IMR-90 (cell line): ENCODE measurements around the gene KLHL11. TPM values are rescaled to one million over a fixed set of nuclear protein-coding genes. Genes with fewer than 3 reads are reported as not detected.

Experiments
- ATAC-seq: fragments of 200-7000 bp; cut with Tn5 transposase; 2 replicates; pipeline ENCODE4 v1.9.1; 2020; ENCODE audit warnings: low read depth, mild to moderate bottlenecking, moderate library complexity
- BruUV-seq: library from RNA; stranded (reverse); fragments of 400-500 nt; replicated peaks from 2 replicates; lab custom pipeline; 2021; lab: Mats Ljungman, UMichigan
- CTCF ChIA-PET: fragments of 300-600 bp; formaldehyde crosslinking; extraction: SDS; loops from one replicate; lab custom pipeline; 2021; ENCODE audit warnings: antibody characterized with exemption; lab: Yijun Ruan, JAX
- POLR2A ChIA-PET: fragments of 300-600 bp; sonication (Branson Sonifier 250); formaldehyde crosslinking; loops from one replicate; lab custom pipeline; 2022; ENCODE audit warnings: antibody characterized with exemption; ENCODE audit not compliant: unreplicated experiment; lab: Charles Lee
- DNase-seq: peaks from one replicate; pipeline ENCODE4 v3.0.0; 2013
- H2AFZ ChIP-seq: replicated peaks from 2 replicates; pipeline ENCODE3; 2013; ENCODE audit warnings: low read length, mild to moderate bottlenecking; ENCODE audit not compliant: poor library complexity
- H2AK5ac ChIP-seq: 2 replicates; pipeline ENCODE4 v1.6.1; 2013; ENCODE audit warnings: low read depth, low read length, inconsistent platforms
- H2AK9ac ChIP-seq: replicated peaks from 2 replicates; pipeline ENCODE3; 2013; ENCODE audit warnings: mild to moderate bottlenecking, low read depth, low read length, moderate library complexity; ENCODE audit not compliant: poor library complexity
- H2BK120ac ChIP-seq: 2 replicates; pipeline ENCODE4 v1.6.1; 2013; ENCODE audit warnings: low read depth, low read length, inconsistent platforms
- H2BK15ac ChIP-seq: 3 replicates; pipeline ENCODE4 v1.6.1; 2013; ENCODE audit warnings: low read depth, low read length, inconsistent platforms
- H2BK20ac ChIP-seq: 2 replicates; pipeline ENCODE4 v1.6.1; 2013; ENCODE audit warnings: low read depth, mild to moderate bottlenecking, inconsistent platforms, low read length, moderate library complexity
- H2BK5ac ChIP-seq: 2 replicates; pipeline ENCODE4 v1.6.1; 2013; ENCODE audit warnings: mild to moderate bottlenecking, low read depth, low read length, inconsistent platforms; ENCODE audit not compliant: poor library complexity, severe bottlenecking
- H3K14ac ChIP-seq: replicated peaks from 2 replicates; pipeline ENCODE4 v1.6.1; 2013; ENCODE audit warnings: low read depth, low read length, inconsistent platforms
- H3K18ac ChIP-seq: 2 replicates; pipeline ENCODE4 v1.6.1; 2013; ENCODE audit warnings: low read depth, low read length, control low read depth
- H3K23ac ChIP-seq: 2 replicates; pipeline ENCODE4 v1.6.1; 2013; ENCODE audit warnings: low read depth, low read length, inconsistent platforms
- H3K27ac ChIP-seq: 2 replicates; pipeline ENCODE4 v1.5.1; 2013; ENCODE audit warnings: mild to moderate bottlenecking, control low read depth, low read length; ENCODE audit not compliant: insufficient read depth
- H3K27me3 ChIP-seq: 2 replicates; pipeline ENCODE4 v1.6.1; 2013; ENCODE audit warnings: low read length; ENCODE audit not compliant: control insufficient read depth, insufficient read depth
- H3K36me3 ChIP-seq: 2 replicates; pipeline ENCODE4 v1.6.1; 2013; ENCODE audit warnings: low read length, mixed read lengths; ENCODE audit not compliant: control insufficient read depth, insufficient read depth
- H3K4ac ChIP-seq: 2 replicates; pipeline ENCODE4 v1.6.1; 2013; ENCODE audit warnings: low read depth, low read length, inconsistent platforms
- H3K4me1 ChIP-seq: 2 replicates; pipeline ENCODE4 v1.6.1; 2013; ENCODE audit warnings: low read length, mixed read lengths; ENCODE audit not compliant: control insufficient read depth, insufficient read depth
- H3K4me2 ChIP-seq: 2 replicates; pipeline ENCODE4 v1.6.1; 2013; ENCODE audit warnings: low read depth, mild to moderate bottlenecking, control low read depth, low read length, moderate library complexity
- H3K4me3 ChIP-seq: 2 replicates; pipeline ENCODE4 v1.5.1; 2013; ENCODE audit warnings: low read depth, mild to moderate bottlenecking, control low read depth, low read length, moderate library complexity; ENCODE audit not compliant: insufficient read depth
- H3K56ac ChIP-seq: 2 replicates; pipeline ENCODE4 v1.6.1; 2013; ENCODE audit warnings: low read length, inconsistent platforms; ENCODE audit not compliant: insufficient read depth; ENCODE audit errors: extremely low read depth
- H3K79me1 ChIP-seq, 2 experiments: 2 replicates each; pipeline ENCODE4 v1.6.1; 2013; ENCODE audit warnings: low read length in 2 of 2, inconsistent platforms in 1 of 2, low read depth in 1 of 2
- H3K9ac ChIP-seq: 2 replicates; pipeline ENCODE4 v1.6.1; 2013; ENCODE audit warnings: low read depth, low read length, control low read depth
- H3K9me1 ChIP-seq: 2 replicates; pipeline ENCODE4 v1.6.1; 2013; ENCODE audit warnings: low read length, inconsistent platforms; ENCODE audit not compliant: insufficient read depth
- H3K9me3 ChIP-seq: 2 replicates; pipeline ENCODE4 v1.6.1; 2013; ENCODE audit warnings: low read length; ENCODE audit not compliant: control insufficient read depth, insufficient read depth
- H4K20me1 ChIP-seq: 2 replicates; pipeline ENCODE4 v1.6.1; 2013; ENCODE audit warnings: low read length, inconsistent platforms; ENCODE audit not compliant: insufficient read depth
- H4K5ac ChIP-seq: 2 replicates; pipeline ENCODE4 v1.6.1; 2013; ENCODE audit warnings: mild to moderate bottlenecking, low read depth, low read length, control low read depth
- H4K8ac ChIP-seq, 2 experiments: 2 replicates each; pipeline ENCODE4 v1.6.1; 2013; ENCODE audit warnings: low read depth in 2 of 2, low read length in 2 of 2, control low read depth in 1 of 2, inconsistent platforms in 1 of 2
- H4K91ac ChIP-seq: 2 replicates; pipeline ENCODE4 v1.6.1; 2013; ENCODE audit warnings: low read depth, low read length, inconsistent platforms; ENCODE audit not compliant: insufficient read depth
- BHLHE40 ChIP-seq: fragments of 150-350 bp; IDR thresholded peaks from 2 replicates; pipeline ENCODE4 v1.6.1; 2016; ENCODE audit warnings: mild to moderate bottlenecking, low read depth, low read length
- CEBPB ChIP-seq: IDR thresholded peaks from 2 replicates; pipeline ENCODE4 v1.6.1; 2012; ENCODE audit warnings: low read depth, low read length, improper control_type of control experiment
- CHD1 ChIP-seq: IDR thresholded peaks from 2 replicates; pipeline ENCODE4 v1.6.1; 2012; ENCODE audit warnings: low read depth, low read length, improper control_type of control experiment
- FOS ChIP-seq: fragments of 150-350 bp; IDR thresholded peaks from 2 replicates; pipeline ENCODE4 v1.6.1; 2016; ENCODE audit warnings: low read depth, low read length
- MAFK ChIP-seq: IDR thresholded peaks from 2 replicates; pipeline ENCODE4 v1.6.1; 2012; ENCODE audit warnings: low read depth, low read length, improper control_type of control experiment
- MXI1 ChIP-seq: IDR thresholded peaks from 2 replicates; pipeline ENCODE4 v1.6.1; 2012; ENCODE audit warnings: low read depth, mild to moderate bottlenecking, low read length, moderate library complexity, borderline replicate concordance
- NFE2L2 ChIP-seq: fragments of 150-350 bp; IDR thresholded peaks from 2 replicates; pipeline ENCODE4 v1.6.1; 2016; ENCODE audit warnings: low read depth, mild to moderate bottlenecking, low read length
- POLR2A ChIP-seq: IDR thresholded peaks from 2 replicates; pipeline ENCODE4 v1.6.1; 2012; ENCODE audit warnings: mild to moderate bottlenecking, low read depth, low read length
- RAD21 ChIP-seq: IDR thresholded peaks from 2 replicates; pipeline ENCODE4 v1.6.1; 2012; ENCODE audit warnings: low read length, improper control_type of control experiment
- RCOR1 ChIP-seq: IDR thresholded peaks from 2 replicates; pipeline ENCODE4 v1.6.1; 2012; ENCODE audit warnings: mild to moderate bottlenecking, low read length, improper control_type of control experiment; ENCODE audit not compliant: insufficient replicate concordance
- RFX5 ChIP-seq: IDR thresholded peaks from 2 replicates; pipeline ENCODE4 v1.8.0; 2012; ENCODE audit warnings: low read depth, mild to moderate bottlenecking, low read length, moderate library complexity
- WGBS, 2 experiments: methylation state at CpG; one replicate each; pipeline versions ENCODE4 v1.1.5 to v1.1.7; 2013; ENCODE audit warnings: missing lambda C conversion rate in 2 of 2; ENCODE audit not compliant: insufficient read length in 1 of 2; ENCODE audit errors: extremely low coverage in 2 of 2; 5-methylcytosine and 5-hydroxymethylcytosine counted together
- dilution Hi-C: fragments of 300-500 bp; cut with HindIII; formaldehyde crosslinking; loops from one replicate; pipeline ENCODE4 v1.14.3; 2018; ENCODE audit warnings: low sequenced_read_pairs; ENCODE audit not compliant: unreplicated experiment
- in situ Hi-C: fragments of 300-500 bp; cut with MboI; formaldehyde crosslinking; loops from 3 replicates; pipeline ENCODE4 v1.14.3; 2019; ENCODE audit warnings: low sequenced_read_pairs, inconsistent platforms, mixed read lengths
- intact Hi-C: fragments of 100-400 bp; cut with micrococcal nuclease; formaldehyde crosslinking; loops from 2 replicates; pipeline ENCODE4 v1.10.0; 2022
- polyA plus RNA-seq, 3 experiments: library from polyadenylated mRNA; depleted of rRNA; stranded (reverse); fragments of >200 nt; gene quantifications; 2 replicates each; pipeline ENCODE4 v1.2.3, GENCODE V29; 2012; ENCODE audit warnings: low replicate concordance in 1 of 3
- total RNA-seq: library from RNA; depleted of rRNA; stranded (reverse); fragments of >200 nt; gene quantifications from 2 replicates; pipeline ENCODE4 v1.2.3, GENCODE V29; 2012
- TF ChIP-seq, protein P1 (sequence below): fragments of 150-350 bp; IDR thresholded peaks from 2 replicates; pipeline ENCODE4 v1.6.1; 2016; ENCODE audit warnings: low read depth, mild to moderate bottlenecking, low read length, moderate library complexity, borderline replicate concordance
- TF ChIP-seq, protein P2 (sequence below): fragments of 150-350 bp; IDR thresholded peaks from 2 replicates; pipeline ENCODE4 v1.6.1; 2017; ENCODE audit warnings: mild to moderate bottlenecking, antibody characterized with exemption, low read length, low read depth
- TF ChIP-seq, protein P3 (sequence below): conservative IDR thresholded peaks from 2 replicates; pipeline ENCODE4 v1.5.1; 2012; ENCODE audit warnings: mild to moderate bottlenecking, low read depth, low read length, improper control_type of control experiment

The KLHL11 gene
- total and polyA plus RNA-seq, 2 of the 4 experiments (the other 2 are of a cell fraction) = 4.1 to 38.5 TPM

DNA sequence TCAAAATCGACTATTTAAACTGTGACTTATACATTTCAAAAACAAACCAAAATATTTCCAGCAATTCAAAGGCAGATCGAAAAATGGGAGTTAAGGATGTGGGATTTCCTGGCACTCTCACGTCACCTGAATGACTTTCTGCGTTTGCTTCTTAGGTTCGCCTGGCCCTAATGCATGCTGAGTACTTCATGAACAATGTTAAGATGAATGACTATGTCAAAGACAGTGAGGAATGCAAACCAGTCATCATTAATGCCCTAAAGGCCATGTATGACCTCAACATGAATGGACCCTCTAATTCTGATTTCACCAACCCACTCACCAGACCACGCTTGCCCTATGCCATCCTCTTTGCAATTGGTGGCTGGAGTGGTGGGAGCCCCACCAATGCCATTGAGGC is 20.3 kb downstream of the KLHL11 start:
- no peak overlapping the region for H2BK20ac ChIP-seq
- POLR2A ChIA-PET = no interaction called here
- dilution Hi-C loops (no loop called here), intact Hi-C loops (no loop called here), in situ Hi-C loops (no loop called here)
- H2BK120ac ChIP-seq = no peak overlapping the region
- no peaks in the 10 kb centered on the region for H3K9me3 ChIP-seq
- TF ChIP-seq RAD21 (no peak), MXI1 (no peak), MAFK (no peak), POLR2A (no peak), FOS (no peak), CEBPB (no peak), CHD1 (no peak), RCOR1 (no peak), NFE2L2 (no peak), RFX5 (no peak), BHLHE40 (no peak)
- TF ChIP-seq, protein P1, sequence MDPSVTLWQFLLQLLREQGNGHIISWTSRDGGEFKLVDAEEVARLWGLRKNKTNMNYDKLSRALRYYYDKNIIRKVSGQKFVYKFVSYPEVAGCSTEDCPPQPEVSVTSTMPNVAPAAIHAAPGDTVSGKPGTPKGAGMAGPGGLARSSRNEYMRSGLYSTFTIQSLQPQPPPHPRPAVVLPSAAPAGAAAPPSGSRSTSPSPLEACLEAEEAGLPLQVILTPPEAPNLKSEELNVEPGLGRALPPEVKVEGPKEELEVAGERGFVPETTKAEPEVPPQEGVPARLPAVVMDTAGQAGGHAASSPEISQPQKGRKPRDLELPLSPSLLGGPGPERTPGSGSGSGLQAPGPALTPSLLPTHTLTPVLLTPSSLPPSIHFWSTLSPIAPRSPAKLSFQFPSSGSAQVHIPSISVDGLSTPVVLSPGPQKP = no peak
- TF ChIP-seq, protein P2, sequence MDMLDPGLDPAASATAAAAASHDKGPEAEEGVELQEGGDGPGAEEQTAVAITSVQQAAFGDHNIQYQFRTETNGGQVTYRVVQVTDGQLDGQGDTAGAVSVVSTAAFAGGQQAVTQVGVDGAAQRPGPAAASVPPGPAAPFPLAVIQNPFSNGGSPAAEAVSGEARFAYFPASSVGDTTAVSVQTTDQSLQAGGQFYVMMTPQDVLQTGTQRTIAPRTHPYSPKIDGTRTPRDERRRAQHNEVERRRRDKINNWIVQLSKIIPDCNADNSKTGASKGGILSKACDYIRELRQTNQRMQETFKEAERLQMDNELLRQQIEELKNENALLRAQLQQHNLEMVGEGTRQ = no peak
- TF ChIP-seq, protein P3, sequence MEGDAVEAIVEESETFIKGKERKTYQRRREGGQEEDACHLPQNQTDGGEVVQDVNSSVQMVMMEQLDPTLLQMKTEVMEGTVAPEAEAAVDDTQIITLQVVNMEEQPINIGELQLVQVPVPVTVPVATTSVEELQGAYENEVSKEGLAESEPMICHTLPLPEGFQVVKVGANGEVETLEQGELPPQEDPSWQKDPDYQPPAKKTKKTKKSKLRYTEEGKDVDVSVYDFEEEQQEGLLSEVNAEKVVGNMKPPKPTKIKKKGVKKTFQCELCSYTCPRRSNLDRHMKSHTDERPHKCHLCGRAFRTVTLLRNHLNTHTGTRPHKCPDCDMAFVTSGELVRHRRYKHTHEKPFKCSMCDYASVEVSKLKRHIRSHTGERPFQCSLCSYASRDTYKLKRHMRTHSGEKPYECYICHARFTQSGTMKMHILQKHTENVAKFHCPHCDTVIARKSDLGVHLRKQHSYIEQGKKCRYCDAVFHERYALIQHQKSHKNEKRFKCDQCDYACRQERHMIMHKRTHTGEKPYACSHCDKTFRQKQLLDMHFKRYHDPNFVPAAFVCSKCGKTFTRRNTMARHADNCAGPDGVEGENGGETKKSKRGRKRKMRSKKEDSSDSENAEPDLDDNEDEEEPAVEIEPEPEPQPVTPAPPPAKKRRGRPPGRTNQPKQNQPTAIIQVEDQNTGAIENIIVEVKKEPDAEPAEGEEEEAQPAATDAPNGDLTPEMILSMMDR = no peak
- no peak overlapping the region for H3K27ac ChIP-seq
- H4K8ac ChIP-seq = no peak overlapping the region
- H4K5ac ChIP-seq = no peak overlapping the region
- no peak overlapping the region for H3K4me3 ChIP-seq
- peak overlapping the region; percentile 79 for H2AK9ac ChIP-seq
- no peak overlapping the region for H3K4ac ChIP-seq
- peak overlapping the region; percentile 24 for H2AFZ ChIP-seq
- ATAC-seq (no peak), DNase-seq (peak; percentile 35)
- H4K20me1 ChIP-seq = peaks cover 29% of the 10 kb centered on the region
- H3K14ac ChIP-seq = no peak overlapping the region
- H2AK5ac ChIP-seq = no peak overlapping the region
- no peak overlapping the region for H3K18ac ChIP-seq
- peaks cover 12 to 24% of the 10 kb centered on the region in 2 experiments for H3K79me1 ChIP-seq
- CTCF ChIA-PET = no interaction called here
- H3K27me3 ChIP-seq = no peaks in the 10 kb centered on the region
- no peak overlapping the region for H3K9ac ChIP-seq
- peaks cover 11% of the 10 kb centered on the region for H3K9me1 ChIP-seq
- no peak overlapping the region for H3K56ac ChIP-seq
- no peak overlapping the region for H3K4me2 ChIP-seq
- H3K36me3 ChIP-seq = 0 out of 2 replicates have a peak, but pooled peaks cover 4% of the 10 kb centered on the region
- H3K4me1 ChIP-seq = no peaks in the 10 kb centered on the region
- WGBS, 2 experiments = 61% methylated on average over 3 of the region's 6 CpGs; no CpG with 5 or more reads in 1 of the 2 experiments
- no peak overlapping the region for H2BK5ac ChIP-seq
- H4K91ac ChIP-seq = no peak overlapping the region
- H2BK15ac ChIP-seq = no peak overlapping the region
- no TSS peak for BruUV-seq
- no peak overlapping the region for H3K23ac ChIP-seq
